ENCODE data around the gene NPAS2.

The NPAS2 gene

DNA sequence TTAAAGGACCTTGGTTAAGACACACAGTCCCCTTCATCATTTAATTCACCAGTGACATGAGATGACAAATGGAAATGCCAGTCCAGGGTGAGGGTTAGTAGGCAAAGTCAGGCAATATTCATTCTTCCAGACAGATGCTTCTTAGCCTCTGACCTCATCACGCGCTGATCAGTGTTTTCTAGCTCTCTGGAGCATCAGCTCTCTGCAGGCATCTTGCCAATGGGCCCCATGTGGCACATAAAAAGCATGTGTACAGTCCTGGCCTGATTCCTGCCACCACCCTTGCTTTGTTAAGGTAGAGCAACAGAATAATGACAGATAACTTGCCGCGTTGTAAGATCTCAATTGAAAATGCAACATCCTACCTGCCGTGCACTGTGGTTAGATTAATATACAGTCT, 20.3 kb upstream of the NPAS2 start:
- no peak for DNase-seq

DNA sequence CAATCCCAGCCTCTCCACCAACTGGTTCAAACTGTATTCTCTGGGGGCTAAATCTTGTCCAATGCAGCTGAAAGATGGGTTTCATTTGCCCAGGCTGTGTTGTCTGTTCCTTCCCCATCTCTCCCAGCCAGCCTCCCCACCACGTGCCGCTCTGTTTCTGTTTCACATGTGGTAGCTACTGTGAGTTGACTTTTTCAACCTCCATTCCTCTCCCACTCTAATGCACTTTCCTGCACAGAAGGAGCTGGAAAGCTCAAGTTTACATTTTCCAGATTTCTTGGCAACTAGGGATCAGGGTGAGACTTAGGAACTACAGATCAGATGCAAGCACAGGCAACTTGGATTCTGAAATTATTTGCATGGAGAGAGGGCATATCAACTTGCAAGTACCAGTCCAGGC, 19.0 kb upstream of the NPAS2 start:
- DNase-seq: no peak

DNA sequence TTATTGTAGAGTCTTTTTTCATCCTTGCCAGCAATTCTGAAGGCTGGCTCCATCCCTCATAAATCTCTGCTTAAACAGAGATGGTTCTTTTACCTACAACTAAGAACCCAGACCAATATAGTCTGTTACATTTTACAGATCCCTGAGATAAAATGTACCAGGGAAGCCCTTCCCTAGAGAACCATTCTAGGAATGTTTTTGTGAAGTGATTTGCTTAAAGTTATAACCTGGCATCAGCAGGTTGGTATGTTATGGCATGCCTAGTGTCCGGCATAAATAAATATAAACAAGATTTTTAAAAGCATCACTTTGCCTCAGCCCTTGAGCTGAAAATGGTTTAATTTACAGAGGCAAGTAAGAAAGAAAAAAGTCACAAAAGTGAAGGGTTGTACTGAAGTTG, 18.5 kb upstream of the NPAS2 start:
- DNase-seq: no peak

DNA sequence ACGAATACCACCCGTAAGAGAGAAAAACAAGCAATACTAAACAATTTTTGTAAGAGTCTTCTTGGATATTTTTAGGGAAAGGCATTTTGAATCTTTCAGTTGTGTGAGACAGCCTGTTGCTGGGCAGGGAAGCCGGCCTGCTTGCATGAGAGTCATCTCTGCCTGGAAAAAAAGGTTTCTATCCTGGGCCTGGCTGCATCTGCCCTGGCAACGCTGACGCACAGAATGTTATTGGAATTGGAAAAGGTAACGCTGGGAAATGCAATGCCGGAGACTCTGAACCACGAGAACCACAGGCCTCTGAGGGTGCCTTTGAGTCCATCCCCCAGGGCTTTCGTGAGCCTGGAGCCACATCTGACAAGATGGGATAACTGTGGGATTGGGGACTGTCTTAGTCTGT, 17.9 kb upstream of the NPAS2 start:
- DNase-seq: no peak

DNA sequence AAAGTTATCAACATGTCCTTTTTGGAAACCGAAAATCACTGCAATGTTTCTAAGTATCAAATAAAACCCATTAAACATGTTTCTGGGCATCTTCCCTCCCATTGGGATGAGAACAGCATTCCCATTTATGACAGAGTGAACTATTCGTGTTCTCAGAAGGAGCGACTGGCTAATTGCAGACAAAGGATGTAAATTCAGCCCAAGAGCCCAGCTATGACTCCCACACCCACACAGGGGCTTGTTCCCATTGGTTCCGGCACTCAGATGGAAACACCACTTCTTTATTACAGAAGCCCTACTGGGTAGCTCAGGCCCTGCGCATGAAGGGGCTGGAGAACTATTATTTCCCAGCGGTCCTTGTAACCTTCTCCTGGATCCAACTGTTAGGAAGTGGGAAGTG, 16.6 kb upstream of the NPAS2 start:
- DNase-seq: no peak

DNA sequence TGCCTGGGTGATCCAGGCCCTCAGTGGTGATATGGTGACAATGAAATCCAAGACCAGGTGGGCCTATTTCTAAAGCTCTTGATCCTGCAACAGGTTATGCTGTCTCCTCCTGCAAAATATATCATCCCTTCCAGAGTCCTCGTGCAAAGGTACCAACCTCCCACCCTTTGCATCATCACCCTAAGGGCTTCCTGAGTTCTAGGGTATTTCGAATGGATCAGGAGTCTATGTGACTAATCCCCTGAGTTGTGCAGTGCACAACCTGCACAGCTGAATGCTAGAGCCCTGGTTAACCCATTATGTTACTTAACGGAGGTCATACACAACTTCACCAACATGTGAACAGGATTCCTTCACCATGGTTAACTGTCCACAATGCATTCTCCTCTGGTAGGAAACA, 13.4 kb upstream of the NPAS2 start:
- DNase-seq: no peak

DNA sequence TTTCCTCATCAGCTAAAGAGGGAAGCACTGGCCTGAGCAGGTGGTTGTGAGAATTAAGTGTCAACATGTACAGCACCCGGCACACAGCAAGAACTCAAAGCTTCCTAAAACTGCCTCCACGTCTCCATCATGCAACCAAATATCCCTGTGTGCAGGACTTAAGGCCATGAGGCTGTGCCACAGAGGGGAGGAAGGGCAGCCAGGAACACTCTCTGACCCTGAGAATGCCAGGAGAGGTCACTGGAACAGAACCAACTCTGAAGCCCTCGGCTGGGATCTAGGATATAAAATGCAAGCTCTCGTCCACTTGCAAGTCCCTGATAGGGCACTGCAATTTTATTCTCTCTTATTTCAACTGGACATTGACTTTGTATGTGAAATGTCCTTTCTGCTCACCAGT, 12.2 kb upstream of the NPAS2 start:
- DNase-seq: no peak

DNA sequence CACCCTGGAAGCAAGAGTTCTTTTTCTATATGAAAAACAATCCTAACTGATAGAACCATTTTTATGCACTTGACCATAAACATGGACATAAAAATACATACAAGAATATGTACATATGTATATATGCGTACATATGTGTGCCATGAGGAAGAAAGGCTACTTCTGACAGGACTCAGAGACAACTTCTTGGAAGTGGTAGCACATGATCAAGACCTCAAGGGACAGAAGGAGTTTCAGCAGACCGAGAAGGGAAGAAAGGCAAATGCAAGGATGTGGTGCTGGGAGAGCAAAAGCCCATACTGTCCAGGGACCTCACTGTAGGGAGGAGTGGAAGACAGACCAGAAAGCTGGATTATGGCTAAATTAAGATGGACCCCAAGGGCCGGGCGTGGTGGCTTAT, 11.4 kb upstream of the NPAS2 start:
- DNase-seq: no peak

DNA sequence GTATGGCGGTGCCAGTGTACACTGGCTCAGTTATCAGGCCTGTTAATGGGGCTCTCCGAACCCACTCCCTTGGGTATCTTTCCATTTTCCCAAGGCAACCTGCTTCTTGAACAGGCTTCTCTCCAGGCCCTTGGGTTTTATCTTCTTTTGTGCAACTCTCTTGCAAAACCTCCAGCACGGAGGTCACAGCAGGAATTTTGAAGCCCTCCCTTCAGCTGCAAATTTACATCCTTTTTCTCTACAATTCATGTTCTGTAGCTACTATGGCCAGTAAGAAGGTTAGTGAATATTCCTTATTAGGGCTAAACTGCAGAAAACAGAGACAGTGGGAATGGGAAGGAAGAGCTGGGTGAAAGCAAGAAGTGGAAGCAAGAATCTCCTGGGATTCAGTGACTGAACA, 10.4 kb upstream of the NPAS2 start:
- no peak for DNase-seq

DNA sequence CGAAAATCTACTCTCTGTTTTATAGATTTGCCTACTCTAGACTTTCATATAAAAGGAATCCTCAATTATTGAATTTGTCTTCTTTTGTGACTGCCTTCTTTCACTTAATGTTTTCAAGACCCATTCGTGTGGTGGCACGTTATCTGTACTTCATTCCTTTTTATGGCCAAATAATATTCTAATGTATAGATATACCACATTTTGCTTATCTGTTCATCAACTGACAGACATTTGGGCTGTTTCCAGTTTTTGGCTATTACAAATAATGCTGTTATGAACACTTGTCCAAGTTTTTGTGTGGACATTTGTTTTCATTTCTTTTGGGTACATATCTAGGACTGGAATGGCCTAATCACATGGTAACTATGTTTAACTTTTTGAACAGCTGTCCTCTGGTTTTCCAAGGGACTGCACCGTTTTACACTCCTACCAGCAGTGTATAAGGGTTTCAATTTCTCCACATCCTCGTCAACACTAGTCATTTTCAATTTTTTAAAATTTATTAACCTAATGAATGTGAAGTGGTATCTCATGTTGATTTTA, 9.3 kb upstream of the NPAS2 start:
- DNase-seq: no peak

DNA sequence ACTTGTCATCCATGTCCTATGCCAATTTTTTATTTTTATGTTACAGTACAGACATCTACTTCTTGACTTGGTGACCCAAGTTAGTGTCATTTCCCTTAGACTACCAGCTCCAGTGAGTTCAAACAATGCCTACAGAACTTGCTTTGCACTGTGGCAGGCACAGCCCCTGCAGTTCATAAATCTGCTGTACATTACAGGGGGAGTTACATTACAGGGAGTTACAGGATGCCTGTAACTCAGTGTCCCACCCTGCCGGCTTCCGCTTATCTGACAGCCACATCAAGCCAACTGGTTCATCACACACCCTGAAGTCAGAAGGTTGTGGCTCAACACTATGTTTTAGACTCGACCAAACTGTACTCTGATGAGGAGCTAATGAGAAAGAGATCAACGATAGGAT, 7.8 kb upstream of the NPAS2 start:
- no peak for DNase-seq

DNA sequence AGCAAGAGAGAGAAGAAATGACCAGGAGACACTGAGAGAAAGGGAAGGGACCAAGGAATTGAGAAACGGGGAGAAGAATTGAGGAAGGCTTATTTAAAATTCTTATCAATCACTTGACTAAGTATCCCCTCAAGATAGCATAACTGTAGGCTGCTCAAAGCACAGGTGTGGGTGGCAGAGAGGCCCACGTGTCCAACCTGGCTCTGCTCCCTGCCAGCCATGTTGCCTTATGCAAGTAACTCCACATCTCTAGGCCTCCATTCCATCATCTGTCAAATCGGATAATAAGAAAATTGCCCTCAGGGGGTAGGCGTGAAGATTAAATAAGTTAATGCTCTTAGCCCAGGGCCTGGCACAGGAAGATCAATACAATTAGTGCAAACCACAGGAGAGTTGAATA, 7.4 kb upstream of the NPAS2 start:
- no peak for DNase-seq

DNA sequence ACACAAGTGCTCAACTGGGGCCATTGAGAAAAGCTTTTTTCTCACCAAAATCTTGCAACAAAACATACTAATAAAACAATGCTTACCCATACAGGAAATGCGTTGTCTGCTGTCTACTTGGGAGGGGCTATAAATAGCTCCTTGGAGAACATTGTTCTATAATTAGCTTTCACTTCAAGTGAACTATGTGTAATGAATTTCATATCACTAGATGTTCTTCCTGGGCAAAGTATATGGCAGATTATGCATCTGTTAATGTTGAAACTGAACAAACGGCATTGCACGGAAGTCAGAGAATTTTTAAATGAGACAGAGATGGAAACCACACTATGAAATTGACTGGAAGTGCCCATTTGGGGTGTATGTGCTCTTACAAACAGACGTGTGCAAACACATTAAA, 6.4 kb upstream of the NPAS2 start:
- no peak for DNase-seq

DNA sequence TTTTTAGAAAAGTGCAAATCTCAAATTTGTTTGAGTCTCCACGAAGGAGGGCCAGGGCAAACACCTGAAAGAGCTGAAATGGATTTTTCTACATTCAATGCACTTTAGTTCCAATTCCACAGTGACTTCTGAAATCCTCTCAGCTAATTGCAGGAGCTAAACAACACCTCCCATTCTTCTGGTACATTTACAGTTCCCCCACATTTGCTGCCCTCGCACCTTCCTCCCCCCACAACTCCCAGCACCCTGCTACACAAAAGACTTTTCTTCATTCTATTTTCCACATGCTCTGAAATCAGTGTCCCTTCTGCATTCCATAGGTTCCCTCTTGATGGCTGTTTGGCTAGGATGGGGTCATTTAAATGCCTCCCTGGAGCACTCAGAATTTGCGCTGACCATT, 5.9 kb upstream of the NPAS2 start:
- DNase-seq: no peak

DNA sequence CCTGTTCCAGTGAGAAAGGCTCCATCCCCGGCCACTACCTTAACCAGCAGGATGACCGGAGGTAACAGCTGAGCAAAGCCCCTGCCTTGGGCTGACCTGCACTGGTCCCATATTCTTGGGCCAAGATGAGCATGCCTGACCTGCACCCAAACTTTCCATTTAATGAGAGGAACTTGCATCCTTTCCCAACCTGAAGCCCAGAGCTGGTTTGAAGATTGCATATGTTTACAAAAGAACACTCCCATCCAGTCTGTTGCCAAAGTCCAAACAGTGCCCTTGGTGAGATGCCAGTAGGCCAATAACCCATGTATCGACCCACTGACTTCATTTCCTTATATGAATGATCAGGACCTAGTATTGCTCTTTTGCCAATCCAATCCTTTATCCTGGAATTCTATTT, 5.5 kb upstream of the NPAS2 start:
- DNase-seq: no peak

DNA sequence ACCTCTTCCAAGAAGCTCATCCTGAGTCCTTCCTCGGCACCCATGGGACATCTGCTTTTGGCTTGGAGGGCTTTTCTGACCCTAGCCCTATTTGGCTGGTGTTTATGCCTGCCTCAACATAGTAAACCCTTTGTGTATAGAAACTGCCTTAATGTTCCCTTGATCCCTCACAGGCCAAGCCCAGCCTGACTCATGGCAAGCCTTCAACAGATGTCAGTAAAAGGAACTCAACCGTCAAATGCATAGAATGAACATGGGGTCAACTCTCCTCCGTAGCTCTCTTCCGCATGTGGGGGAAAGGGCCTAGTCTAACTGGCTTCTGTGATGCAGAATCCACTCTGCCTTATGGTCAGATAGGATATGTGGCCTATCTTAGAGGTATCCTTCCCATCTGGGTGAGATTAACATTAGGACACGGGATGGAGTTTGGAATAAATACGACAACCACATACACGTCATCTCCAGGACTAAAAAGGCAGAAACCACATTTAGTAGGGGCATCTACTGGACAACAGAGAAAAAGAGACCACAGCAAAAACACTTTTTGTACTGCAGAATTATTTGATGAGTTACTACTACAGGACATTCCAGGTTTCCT, 2.5 kb upstream of the NPAS2 start:
- no peak for DNase-seq

DNA sequence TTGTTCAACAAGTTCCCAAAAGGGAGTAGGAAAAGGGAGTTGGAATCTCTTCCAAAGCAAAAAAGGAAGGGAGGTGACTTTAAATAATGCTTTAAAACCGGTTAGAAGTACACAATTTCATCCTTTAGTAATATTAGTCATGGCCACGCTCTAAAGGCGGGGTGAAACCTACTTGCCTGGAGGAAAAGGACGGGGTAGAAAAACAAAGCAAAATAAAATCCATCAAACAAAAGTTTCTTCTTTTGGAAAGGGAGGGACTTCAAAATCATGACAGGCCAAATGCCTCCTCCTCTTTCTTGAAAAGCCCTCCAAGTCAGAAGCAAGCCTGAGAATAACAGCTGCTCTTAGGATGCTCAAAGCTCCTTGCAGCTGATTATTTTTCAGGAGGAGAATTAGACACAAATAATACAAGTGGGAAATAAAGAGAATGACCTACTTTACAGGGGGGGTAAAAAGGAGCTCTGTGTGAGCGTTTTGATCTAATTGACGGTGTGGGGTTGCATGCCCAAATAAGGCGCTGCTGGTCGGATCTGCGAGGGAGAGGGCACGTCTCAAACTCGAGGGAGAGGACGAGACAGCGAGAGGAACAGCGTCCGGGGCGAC, 1.8 kb upstream of the NPAS2 start:
- DNase-seq: no peak

DNA sequence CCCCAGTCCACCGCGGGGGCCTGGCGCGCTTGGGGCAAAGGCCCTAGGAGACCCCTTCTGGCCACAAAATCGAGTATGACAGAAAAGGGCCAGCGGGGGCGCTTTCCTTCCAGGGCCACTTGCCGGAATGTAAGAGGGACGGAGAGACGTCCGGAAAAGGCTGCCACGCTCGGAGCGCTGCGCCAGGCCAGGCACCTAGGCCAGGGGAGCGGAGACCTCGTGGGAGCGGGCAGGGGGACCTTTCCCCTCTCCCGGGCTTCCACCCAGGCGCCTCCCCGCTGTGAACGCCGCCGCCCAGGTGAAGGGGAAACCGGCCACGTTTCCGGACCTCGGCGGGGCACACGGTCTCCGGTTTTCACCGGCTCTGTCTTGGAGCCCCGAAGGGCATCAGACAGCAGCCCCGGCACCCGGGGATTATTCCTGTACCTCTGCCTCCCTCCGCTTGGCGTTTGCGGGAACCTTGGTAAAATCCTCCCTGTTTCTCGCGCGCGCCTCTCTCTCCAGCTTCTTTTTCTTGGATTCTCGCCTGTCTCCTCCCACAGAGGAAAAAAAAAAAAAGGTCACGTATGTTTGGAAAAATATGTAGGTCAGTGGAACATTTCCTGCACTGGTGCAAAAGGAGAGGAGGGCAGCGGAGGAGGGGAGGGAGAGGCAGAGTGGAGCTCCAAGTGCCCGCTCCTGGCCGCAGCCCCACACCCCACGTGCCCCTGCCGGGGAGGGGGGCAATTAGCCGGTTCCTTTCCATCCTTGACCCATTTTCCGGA, 1.2 kb upstream of the NPAS2 start:
- DNase-seq: peak; percentile 19

DNA sequence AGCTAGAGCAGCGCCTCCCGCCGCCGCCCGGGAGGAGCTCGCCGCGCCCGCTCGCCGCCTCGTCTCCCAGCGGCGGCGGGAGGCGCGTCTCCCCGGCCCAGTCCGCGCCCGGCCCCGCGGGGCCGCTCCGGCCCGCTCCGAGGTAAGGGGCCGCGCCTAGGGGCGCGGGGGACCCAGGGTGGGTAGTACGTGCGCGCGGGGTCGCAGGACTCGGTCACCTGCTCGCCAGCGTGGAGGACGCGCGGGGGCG, 259 bp downstream of the NPAS2 start:
- no peak for DNase-seq

DNA sequence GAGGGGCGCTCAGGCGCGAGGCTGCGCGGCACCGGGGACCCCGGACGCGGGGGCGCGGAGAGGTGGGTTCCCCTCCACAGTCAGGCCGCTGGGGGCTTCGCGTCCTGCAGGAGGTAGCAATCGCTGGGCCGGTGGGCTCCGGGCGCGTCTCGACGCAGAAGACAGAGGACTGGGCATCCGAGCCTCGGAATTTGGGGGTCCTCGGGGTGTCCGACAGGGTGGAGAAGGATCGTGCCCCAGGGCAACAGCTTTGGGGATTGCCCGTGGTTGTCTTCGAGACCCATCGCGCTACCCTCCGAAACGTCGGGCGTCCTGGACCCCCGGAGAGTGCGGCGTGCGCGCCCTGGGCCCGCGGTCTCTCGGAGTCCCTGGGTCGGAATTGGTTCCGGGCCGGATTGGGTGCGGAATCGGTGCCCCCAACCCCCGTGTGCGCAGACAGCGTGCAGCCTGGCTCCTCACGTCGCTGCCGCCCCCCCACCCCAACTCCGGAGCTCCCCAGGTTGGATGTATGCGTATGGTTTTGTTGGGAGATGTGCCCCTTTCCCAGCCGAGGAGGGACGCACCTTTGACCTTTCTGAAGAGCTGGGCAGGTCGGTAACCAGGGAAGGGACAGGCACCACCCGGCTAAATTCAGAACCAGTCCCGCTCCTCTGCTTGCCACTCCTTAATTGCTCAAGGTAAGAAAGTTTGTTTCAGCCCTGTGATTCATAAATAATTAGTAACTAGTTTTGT, 750 bp downstream of the NPAS2 start:
- no peak for DNase-seq

DNA sequence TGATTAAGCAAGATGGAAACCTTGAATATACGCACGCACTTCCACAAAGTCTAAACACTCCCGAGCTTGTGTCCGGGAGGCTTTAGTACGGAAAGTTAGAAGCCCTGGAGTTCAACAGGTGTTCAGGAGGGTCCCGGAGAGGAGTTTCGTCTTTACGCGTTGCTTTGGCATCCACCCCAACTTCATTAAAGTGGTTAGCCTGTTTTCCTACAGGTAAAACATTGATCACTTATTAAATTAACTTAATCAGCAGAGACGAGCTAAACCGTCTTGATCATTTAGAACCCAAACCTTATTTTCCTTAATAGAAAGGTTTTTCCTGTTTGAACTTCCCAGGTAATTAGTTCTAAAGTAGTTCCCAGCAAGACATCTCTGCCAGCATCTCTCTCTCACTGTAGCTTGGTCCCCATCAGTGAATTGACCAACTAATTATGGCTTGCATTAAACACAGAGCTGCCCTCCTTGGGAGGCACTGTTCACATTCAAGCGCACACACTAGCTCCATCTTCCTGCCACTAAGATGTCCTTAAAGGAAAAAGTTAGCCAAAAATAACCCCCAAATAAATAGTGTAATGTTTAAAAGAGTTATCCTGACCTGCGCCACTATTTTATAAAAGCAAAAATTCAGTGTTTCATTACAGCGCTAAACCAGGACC, 1.4 kb downstream of the NPAS2 start:
- DNase-seq: no peak

DNA sequence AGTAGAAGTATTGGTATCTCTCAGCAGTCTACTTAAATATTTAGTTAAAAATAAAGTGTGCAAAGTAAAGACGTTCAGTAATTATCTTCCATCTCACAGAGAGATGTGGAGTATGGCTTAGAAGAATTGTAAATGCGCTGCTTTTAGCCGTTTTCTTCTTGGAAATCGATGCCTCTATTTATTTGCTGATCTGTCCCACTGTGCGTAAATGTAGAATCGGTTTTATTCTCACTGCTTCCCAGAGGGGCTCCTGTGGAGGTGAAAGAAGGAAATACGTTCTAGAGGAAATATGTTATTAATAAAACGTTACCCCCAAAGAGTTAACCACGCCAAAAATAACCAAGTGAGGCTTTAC, 1.9 kb downstream of the NPAS2 start:
- no peak for DNase-seq

DNA sequence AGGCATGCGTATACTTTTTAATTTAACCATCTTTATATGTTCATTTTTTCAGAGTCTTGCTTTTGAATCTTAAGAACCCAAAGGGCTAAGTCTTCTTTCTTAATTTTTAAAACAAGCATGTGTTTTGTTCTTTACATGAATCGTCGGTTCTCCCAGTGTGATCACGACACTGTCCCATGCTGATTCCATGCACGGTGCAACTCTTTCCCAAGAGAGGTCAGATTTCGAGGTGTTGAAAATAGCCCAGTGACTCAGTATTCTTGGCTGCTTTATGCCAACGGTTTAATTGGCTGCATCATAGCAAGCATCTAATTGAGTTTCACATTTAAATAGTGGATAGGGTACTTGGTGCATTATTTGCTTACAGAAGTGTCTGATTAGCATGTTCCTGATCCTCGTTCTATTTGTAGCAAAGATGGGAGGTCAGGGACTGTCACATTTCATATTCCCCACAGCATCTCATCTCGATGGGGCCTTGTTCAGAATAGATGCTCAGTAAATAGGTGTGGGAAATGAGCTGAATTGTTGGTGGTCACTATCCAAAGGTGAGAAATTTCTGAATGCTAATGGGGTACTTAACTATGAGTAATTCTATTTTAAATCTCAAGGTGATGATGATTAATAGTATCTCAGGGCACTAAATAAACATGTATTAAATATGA, 2.8 kb downstream of the NPAS2 start:
- DNase-seq: no peak
